PFSK-1 (cell line): ENCODE data around the gene KLHL3.

Experiments used
- FOXP2 ChIP-seq: optimal IDR thresholded peaks from 2 replicates; pipeline ENCODE3; 2011; ENCODE audit warnings: borderline replicate concordance, control low read depth, inconsistent platforms; ENCODE audit not compliant: insufficient read depth; ENCODE audit errors: extremely low read length, extremely low read depth
- POLR2AphosphoS5 ChIP-seq: IDR thresholded peaks from 2 replicates; pipeline ENCODE4 v1.6.1; 2012; ENCODE audit warnings: low read depth, mild to moderate bottlenecking, control low read depth, low read length, moderate library complexity
- SIN3A ChIP-seq: IDR thresholded peaks from 2 replicates; pipeline ENCODE4 v1.6.1; 2012; ENCODE audit warnings: mild to moderate bottlenecking, low read length, moderate library complexity, borderline replicate concordance; ENCODE audit not compliant: insufficient read depth
- TAF1 ChIP-seq: IDR thresholded peaks from 2 replicates; pipeline ENCODE4 v1.6.1; 2012; ENCODE audit warnings: low read length, control low read depth, borderline replicate concordance; ENCODE audit not compliant: insufficient read depth
- TF ChIP-seq, protein P1 (sequence below), 2 experiments: IDR thresholded peaks; 2 replicates each; pipeline versions ENCODE4 v1.6.1 to v1.8.0; 2011 to 2012; ENCODE audit warnings: low read depth in 2 of 2, low read length in 2 of 2, control low read depth in 1 of 2, inconsistent platforms in 1 of 2, mild to moderate bottlenecking in 1 of 2, moderate library complexity in 1 of 2; ENCODE audit not compliant: insufficient read depth in 1 of 2

The KLHL3 gene

DNA sequence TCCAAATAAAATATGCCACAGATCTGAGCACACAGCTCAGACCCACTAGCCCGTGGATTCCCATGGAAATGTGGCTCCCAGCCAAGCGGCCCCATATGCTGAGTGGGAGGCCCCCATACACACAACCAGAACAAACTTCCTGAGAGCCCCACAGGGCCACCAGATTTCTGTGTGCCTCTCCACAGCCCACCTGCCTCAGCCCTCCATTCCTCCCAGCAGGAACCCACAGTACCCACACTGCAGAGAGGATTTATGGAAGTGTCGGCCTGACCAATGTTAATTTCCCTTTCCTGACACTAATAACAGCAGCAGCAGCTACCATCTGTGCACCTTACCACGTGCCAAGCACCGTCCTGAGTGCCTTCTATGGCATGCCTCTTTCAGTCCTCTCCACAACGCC is 137.5 kb downstream of the KLHL3 start:
- TF ChIP-seq, protein P1, sequence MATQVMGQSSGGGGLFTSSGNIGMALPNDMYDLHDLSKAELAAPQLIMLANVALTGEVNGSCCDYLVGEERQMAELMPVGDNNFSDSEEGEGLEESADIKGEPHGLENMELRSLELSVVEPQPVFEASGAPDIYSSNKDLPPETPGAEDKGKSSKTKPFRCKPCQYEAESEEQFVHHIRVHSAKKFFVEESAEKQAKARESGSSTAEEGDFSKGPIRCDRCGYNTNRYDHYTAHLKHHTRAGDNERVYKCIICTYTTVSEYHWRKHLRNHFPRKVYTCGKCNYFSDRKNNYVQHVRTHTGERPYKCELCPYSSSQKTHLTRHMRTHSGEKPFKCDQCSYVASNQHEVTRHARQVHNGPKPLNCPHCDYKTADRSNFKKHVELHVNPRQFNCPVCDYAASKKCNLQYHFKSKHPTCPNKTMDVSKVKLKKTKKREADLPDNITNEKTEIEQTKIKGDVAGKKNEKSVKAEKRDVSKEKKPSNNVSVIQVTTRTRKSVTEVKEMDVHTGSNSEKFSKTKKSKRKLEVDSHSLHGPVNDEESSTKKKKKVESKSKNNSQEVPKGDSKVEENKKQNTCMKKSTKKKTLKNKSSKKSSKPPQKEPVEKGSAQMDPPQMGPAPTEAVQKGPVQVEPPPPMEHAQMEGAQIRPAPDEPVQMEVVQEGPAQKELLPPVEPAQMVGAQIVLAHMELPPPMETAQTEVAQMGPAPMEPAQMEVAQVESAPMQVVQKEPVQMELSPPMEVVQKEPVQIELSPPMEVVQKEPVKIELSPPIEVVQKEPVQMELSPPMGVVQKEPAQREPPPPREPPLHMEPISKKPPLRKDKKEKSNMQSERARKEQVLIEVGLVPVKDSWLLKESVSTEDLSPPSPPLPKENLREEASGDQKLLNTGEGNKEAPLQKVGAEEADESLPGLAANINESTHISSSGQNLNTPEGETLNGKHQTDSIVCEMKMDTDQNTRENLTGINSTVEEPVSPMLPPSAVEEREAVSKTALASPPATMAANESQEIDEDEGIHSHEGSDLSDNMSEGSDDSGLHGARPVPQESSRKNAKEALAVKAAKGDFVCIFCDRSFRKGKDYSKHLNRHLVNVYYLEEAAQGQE (IDR thresholded peaks at IDR 0.05; ENCODE audit: insufficient read depth in 1 of 2, low read depth in 2 of 2, low read length in 2 of 2) = no peak
- TF ChIP-seq POLR2AphosphoS5 = no peak
- TF ChIP-seq TAF1 = no peak
- no peak for TF ChIP-seq SIN3A
- no peak for TF ChIP-seq FOXP2

DNA sequence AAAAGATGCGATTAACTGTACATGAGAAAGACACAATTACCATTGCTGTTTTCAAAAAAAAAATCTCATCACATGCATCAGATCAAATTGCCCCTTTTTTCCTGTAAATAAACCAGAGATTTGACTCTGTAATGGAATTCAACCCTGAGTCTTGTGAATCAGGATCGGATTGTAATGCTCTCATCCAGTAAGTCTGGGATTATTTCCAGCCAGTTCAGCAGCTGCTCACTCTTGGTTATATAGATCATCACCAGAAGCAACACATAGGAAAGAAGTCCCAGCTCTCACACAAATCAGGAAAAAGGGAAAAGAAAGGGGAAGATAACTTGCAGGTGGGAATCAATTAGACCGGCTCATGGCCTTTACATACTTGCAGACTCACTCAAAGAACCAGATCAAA is 138.9 kb downstream of the KLHL3 start:
- TF ChIP-seq TAF1 = no peak
- TF ChIP-seq, protein P1 (IDR thresholded peaks at IDR 0.05; ENCODE audit: insufficient read depth in 1 of 2, low read depth in 2 of 2, low read length in 2 of 2) = no peak
- TF ChIP-seq SIN3A = no peak
- TF ChIP-seq POLR2AphosphoS5 = no peak
- TF ChIP-seq FOXP2 = no peak

- no peak for TF ChIP-seq FOXP2
- TF ChIP-seq SIN3A = no peak
Observed at GRCh38 chr5:137595396-137596079, 140.4 kb downstream of the KLHL3 start.

- TF ChIP-seq, protein P1 (IDR thresholded peaks at IDR 0.05; ENCODE audit: insufficient read depth in 1 of 2, low read depth in 2 of 2, low read length in 2 of 2) = peak; percentile 77 to 93
- no peak for TF ChIP-seq POLR2AphosphoS5
Observed at GRCh38 chr5:137594717-137595116, 141.2 kb downstream of the KLHL3 start.

DNA sequence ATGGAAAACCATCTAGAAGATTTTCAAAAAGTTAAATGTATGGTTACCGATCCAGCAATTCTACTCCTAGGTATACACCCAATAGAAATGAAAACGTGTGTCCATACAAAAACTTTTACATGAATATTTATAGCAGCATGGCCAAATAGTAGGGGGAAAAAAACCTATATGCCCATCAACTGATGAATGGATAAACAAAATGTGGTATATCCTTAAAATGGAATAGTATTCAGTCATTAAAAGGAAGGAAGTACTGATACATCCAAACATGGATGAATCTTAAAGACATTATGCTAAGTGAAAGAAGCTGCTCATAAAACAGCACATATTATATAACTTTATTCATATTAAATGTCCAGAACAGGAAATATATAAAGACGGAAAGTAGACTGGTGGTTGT is 143.6 kb downstream of the KLHL3 start:
- TF ChIP-seq, protein P1 (IDR thresholded peaks at IDR 0.05; ENCODE audit: insufficient read depth in 1 of 2, low read depth in 2 of 2, low read length in 2 of 2) = no peak
- TF ChIP-seq TAF1 (no peak), FOXP2 (no peak), POLR2AphosphoS5 (no peak), SIN3A (no peak)
